NCI-H1694 (cell line): ENCODE measurements around the gene CDK2.

ENCODE experiments used
- DNase-seq: peaks from one replicate; lab custom pipeline; 2025; lab: John Stamatoyannopoulos, UW

The CDK2 gene

DNA sequence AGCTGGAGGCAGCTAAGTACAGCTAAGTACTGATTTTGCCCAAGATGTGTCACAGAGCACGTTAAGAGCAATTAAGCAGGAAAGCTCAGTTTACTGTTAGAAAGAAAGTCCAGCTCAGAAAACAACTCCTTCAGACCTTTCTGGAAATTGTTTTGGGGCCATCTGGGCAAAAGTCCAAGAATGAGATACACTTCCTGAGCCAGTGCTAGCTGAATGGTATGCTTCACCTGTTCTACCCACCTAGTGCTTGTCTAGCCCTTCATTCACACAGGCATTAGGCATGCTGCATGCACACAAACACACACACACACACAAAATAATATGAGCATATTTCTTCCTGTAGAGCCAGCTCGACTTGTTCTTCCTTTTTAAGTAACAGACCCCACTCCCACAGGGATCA is 47.6 kb downstream of the CDK2 start:
- no peak for DNase-seq

DNA sequence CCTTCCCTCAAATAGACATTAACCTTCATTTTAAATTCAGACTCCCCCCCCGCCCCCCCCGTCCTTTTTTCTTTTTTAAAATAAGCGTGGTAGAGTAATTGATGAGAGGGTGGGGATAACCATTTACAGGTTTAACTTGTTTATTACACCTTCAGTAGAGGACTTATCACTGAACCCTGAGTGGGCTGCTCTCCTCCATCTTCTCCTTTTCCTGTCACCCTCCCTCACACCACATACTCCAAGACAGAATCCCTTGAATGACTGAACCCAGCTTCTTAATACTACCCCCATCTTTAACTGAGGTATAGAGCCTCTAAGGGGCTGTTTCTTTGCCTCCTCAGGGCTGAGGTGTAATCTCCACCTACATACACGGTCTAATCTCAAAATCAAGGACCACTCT is 50.6 kb downstream of the CDK2 start:
- DNase-seq: no peak

GRCh38 chr12:56018356-56018755 is 51.7 kb downstream of the CDK2 start:
- DNase-seq: no peak

DNA sequence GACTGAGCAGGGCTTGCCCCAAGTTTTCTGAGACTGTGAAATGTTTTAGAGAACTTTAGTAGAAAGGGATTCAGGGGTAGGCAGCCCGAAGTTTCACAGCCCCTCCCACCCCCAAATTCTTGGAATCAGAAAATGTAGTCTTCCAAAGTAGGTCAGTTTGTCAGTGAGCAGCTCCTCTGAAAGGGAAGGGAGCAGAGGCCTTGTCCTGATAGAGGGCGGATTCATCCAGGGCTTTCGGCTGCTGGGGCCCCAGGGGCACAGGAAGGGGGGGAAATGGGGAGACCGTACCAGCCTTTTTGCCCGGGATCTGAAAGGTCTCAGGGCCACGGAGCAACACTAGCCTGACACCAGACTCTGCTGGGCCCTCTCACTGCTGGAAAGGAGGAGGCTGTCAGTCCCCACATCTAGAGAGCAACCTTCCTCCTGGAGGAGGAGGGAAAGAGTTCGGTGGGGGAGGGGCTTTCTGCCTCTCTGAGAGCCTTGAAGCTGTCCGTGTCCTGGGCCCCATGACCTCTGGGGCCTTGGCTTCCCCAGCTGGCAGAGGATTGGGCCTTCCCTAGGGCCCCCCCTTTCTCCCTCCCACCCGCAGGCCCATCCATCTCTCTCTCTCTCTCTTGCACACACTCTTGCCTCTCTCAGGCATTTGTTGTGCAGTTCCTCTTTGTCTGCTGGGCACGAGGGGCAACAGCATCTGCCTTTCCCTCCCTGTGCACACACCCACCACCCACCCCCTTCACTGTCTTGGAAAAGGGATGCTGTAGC is 54.0 kb downstream of the CDK2 start, which contains the start of gene IKZF4:
TSS of gene IKZF4 (plus strand) at position 621 of the 762 bp plus-strand sequence. CDS start 451 bp downstream, outside the sequence.
- no peak for DNase-seq

- DNase-seq: no peak
These were observed 55.4 kb downstream of the CDK2 start for GRCh38 chr12:56021889-56022497.
